G401 (cell line): Measurements from ENCODE around the gene OLFM1. TPM values are rescaled to one million over a fixed set of nuclear protein-coding genes. Genes with fewer than 3 reads are reported as not detected.
A peak's percentile ranks its signal among the peaks of the same experiment; 100 is the strongest.

Source experiments
- DNase-seq: peaks from one replicate; pipeline ENCODE4 v3.0.0-alpha.2; 2015; ENCODE audit warnings: low spot score
- in situ Hi-C: cut with HindIII; loops from 2 replicates; pipeline ENCODE4 v1.10.0; 2016; ENCODE audit warnings: low sequenced_read_pairs, mixed read lengths
- total RNA-seq: library from RNA; depleted of rRNA; stranded (reverse); fragments of >200 nt; shearing (Covaris generic); gene quantifications from 2 replicates; pipeline ENCODE4 v1.2.3, GENCODE V29; 2014

OLFM1 gene
- total RNA-seq, 1 experiment from 2014 or later: 6.5 TPM

DNA sequence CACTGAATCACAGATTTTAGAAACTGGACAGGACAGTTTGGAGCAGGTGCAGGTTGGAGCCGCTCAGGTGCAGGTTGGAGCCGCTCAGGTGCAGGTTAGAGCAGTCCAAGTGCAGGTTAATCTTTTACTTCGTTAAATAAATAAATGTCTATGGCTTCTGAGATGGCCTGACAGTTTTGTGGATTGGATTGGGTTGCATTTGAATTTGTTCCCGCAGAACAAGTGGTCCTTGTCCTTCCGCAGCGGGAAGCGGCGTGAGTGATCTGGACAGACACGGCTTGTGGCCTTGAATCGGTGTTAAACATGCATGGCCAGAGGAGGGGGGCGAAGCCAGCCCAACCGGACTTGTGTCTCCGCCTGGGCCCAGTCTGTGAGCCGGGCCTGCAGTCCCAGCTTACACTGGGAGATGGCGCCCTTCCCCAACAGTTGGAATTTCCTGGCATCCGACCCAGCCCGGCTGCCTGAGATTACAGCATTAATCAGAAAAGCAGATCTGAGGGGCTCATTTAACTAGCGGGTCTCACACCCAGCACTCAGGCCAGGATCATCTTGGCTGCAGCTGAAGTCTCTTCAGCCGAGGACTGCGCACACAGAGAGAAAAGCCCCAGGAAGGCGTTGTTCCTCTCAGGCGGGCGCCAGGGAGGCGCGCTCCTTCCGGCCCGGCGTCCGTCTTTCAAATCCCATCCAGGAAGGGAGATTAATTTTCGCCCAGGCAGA is 1.5 kb upstream of the OLFM1 start:
- in situ Hi-C loops: no loop called here

DNA sequence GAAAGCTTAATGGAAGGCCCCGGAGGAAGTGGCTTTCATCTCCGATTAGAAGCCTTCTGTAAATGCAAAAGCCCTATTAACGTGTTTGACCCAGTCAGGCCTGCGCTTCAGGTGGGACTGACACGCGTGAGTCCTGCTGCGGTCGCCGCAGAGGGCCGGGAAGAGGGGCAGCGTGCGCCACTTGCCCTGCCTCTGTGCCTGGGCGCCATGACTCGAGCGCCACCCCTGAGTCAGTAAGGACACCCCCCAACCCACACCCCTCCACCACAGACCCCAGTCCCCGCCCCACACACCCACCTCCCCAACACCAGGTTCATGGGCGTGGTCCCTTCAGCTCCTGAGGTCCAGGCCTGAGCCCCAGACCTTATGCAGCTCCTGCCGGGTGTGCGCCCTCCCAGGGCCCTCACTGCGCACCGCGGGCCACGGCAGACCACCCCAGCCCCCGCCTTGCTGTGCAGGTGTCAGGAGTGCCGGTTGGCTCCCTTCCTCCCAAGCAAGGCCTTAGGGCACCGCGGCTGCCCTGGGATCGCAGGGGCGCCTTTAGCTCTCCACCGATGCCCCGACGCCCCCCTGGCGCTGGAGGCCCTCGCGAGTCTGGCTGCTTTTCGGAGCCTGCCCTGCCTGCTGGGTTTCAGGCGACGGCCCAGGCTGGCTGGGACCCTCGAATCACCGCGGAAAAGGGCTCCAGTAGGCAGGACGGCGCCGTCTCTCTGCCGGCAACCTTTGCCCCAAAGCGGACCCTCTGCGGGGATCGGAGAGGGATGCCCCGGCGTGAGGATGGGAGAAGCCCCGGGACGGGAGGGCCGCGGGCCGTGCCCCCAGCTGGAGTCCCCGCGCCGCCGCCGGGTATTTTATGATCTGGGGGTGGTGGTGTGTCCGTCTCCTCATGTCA is 625 bp upstream of the OLFM1 start:
- no peak for DNase-seq
- in situ Hi-C loops: no loop called here

More for the DNA sequence above, 1.5 kb upstream of the OLFM1 start:
- peak; percentile 87 for DNase-seq

DNA sequence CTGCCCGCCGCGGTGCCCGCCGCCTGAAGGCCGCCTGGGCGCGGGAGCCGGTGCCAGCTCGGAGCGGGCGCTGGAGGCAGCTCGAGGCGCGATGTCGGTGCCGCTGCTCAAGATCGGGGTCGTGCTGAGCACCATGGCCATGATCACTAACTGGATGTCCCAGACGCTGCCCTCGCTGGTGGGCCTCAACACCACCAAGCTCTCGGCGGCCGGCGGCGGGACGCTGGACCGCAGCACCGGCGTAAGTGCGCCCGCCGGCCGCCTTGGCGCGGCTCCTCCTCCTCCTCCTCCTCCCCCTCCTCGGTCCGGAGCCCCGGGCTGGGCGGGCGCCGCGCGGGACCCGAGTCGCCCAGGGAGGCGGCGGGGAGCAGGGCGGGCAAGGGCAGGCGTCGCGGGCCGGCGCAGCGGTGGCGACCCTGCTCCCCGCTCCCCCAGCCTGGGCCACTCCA is 455 bp downstream of the OLFM1 start:
- in situ Hi-C loops: no loop called here
- DNase-seq: no peak

DNA sequence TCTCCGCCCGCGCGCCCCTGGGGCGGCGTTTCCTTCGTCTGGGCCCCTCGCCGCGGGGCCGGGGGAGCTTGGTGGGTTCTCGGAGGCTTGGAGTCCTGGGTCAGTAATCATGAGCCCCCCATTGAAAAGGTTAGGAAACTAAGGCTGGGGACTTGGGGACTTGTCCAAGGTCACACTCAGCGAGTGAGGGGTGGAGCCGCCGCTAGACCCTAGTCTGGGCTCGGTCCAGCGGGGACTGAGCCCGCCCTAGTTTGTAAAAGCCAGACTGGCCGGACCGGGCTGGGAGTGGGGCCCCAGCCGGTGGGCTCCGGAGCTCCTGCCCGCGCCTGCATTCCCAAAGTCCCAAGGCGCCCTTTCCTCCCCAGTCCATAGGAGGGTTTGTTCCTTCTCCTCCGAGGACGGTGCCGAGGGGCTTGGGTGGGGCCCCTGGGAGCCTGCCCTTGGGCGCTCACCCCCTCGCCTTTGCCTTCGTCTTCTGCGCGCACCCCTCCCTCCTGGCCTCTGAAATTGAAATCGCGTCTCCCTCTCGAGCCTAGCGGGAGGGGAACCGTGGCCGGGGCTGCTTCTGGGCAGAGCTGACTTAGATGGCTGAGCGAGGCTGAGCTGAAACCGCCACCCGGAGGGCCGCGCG is 995 bp downstream of the OLFM1 start:
- DNase-seq: no peak
- in situ Hi-C loops: no loop called here

DNA sequence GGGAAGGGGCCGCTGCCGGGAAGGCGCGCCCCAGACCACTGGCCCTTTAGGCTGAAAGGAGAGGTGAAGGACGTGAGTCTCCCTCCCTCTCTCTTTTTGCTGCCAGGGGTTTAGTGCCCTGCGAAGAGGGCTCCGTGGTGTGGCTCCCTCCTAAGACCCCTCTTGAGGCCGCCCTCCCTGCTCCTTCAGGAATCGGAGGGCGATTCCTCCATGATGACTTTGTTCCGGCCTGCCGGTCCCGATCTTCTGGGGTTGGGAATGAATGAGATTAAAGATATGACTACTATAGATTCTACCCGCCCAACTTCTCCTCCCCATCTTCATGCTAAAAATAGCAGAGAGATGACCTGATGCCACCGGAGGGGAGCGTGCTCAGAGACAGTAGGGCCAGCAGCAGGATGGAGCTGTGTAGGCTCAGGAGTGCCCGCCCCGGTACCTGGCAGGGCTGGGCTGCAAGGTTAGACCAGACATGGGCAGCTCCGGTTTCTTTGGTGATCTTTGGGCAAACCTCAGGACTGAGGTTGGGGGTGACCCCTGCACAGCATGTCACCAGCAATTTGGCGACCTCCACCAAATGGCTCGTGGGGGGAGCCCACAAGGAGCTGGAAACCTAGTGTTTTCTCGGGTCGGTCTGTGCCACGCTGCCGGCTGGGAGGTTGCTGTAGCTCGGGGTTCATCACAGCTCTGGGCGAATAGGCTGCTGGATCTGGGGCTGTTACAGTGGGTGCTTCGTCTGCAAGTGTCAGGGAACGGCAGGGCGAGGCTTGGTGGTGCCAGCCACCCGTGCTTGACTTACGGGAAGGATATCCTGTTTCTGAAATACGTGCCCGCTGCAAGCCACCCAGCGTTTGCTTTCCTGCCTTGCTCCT is 1.7 kb downstream of the OLFM1 start:
- in situ Hi-C loops: no loop called here
- DNase-seq: peak; percentile 81

DNA sequence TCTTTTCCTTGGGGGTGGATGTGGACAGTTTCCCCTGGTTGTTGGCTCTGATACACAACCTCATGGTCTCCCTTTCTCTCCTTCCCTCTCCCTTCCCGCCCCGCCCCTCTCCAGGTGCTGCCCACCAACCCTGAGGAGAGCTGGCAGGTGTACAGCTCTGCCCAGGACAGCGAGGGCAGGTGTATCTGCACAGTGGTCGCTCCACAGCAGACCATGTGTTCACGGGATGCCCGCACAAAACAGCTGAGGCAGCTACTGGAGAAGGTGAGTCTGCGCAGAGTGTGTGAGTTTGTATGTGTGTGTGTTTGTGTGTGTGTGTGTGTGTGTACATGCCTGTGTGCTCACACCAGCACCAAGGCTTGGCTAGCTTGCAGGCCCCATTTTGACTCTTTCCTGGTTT is 2.6 kb downstream of the OLFM1 start:
- in situ Hi-C loops: no loop called here
- DNase-seq: no peak

DNA sequence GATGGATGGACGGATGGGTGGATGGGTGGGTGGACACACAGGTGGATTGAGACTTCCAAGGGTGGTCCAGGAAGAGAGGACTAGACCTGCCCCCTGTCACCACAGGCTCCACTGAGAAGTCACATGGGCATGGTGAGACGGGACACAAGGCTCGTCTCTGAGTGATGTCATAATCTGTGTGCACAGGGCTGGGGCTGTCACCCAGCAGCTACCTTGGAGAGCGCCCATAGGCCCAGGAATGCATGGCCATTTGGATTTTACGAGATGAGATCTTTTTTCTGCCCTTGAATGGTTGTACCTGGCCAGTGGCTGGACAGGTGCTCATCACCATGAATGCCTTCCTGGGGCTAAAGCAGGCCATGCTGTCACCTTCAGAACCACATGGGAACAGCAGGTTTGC is 3.1 kb downstream of the OLFM1 start:
- DNase-seq: no peak
- in situ Hi-C loops: no loop called here

DNA sequence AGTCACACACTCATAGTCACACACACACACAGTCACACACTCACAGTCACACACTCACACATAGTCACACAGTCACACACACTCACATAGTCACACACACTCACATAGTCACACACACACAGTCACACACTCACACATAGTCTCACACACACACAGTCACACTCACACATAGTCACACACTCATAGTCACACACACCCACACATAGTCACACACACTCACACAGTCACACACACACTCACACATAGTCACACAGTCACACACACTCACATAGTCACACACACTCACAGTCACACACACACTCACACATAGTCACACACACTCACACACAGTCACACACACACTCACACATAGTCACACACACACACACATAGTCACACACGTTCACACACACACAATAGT is 4.1 kb downstream of the OLFM1 start:
- in situ Hi-C loops: no loop called here
- no peak for DNase-seq

DNA sequence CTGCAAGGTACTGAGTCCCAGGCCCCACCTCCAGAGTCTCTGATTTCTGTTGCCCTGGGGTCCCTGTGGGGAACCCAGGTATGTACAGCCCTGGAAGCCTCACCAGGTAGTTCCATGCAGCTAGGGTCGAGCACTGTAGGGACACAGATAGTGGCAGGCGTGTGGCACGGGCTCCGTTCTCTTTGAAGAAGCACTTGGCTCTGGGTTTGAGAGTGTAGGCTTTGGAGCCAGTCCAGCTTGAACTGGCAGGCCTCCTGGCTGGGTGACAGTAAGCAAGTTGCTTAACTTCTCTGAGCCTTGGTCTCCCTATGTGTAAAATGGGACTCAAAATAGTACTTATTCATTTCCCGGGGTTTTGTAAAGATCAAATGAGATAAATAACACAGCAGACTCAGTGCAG is 5.6 kb downstream of the OLFM1 start:
- no peak for DNase-seq
- in situ Hi-C loops: no loop called here

DNA sequence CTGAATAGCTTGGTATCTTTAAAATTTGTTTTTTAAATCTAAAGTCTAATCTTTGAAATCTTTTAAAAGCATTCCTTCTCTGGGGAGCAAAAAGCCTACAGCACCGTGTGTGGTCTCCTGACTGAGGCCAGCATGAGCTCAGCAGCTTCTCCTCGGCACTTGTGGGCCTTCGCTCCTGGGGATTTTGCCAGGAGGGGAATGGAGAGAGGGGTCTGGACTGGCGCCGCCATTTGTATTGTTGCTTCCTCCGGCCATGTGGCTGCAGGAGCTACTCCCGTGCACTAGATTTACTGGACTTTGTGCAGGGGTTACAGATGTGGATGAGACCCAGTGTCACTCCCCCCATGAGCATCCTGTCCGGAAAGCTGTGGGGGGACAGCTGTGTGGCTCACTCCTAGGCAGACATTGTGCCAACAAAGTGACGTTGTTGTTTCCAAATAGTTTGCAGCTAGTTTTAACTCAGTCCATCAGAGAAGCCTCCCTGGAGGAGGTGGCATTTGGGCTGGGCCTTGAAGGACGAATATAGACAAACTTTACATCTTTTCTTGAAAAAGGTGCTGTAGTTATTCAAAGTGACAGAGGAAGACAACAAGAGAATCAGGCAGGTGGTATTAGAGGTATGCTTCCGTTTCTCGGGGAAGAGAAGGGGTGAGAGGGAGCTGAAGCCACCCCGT is 6.6 kb downstream of the OLFM1 start:
- in situ Hi-C loops: no loop called here
- no peak for DNase-seq

DNA sequence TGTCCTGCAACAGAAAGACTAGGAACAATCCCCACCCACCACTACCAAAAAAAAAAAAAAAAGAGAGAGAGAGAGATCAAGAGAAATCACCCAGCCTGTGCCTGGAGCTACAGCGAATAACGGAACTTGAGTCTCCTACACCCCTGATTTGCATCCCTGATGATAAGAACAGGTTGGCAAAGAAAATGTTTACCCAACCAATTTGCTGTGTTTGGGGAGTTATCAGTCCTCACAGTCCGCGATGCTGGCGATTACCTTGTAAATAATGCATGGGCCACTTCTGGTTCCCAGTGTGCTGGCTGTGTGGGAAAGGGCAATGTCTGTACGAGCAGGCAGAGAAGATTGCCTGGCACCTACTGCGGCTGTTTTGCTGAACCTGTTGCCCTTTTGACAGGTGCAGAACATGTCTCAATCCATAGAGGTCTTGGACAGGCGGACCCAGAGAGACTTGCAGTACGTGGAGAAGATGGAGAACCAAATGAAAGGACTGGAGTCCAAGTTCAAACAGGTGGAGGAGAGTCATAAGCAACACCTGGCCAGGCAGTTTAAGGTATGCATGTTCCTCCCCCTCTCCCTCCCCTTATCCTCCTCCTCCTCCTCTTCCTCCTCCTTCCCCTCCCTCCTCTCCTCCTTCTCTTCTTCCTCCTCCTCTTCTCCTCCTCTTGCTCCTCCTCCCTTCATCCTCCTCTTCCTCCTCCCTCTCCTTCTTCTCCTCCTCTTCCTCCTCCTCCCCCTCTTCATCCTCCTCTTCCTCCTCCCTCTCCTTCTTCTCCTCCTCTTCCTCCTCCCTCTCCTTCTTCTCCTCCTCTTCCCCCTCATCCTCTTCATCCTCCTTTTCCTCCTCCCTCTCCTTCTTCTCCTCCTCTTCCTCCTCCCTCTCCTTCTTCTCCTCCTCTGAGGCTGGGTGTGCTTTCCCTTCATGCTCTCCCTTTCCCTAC is 8.3 kb downstream of the OLFM1 start:
- DNase-seq: no peak
- in situ Hi-C loops: loop anchor here (5.0 kb wide), 1 partner anchor 317 kb away; no protein-coding TSS in a partner anchor

DNA sequence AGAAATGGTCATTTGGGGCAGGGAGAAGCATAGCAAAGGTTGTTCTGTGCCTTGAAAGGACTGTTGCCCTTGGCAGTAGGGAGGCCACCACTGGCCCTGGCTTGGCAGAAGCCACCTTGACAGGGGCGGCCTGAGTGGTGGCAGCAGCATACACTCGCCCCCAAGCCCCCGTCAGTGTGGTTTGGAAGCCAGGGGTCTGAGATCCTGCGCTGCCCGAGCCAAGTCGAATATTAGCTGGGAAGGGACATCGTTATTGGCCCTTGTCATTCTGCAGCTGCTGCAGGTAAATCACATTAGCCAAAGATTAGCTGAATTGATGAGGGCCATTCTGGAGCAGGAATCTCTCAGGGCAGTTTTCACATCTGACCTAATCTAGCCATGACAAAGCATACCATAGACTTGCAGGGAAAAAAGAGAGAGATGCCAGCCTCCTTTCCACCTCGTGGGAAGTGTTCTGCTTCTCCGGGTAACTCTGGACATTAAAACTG is 9.0 kb downstream of the OLFM1 start:
- no peak for DNase-seq
- in situ Hi-C loops: loop anchor here (5.0 kb wide), 1 partner anchor 316 kb away; no protein-coding TSS in a partner anchor

DNA sequence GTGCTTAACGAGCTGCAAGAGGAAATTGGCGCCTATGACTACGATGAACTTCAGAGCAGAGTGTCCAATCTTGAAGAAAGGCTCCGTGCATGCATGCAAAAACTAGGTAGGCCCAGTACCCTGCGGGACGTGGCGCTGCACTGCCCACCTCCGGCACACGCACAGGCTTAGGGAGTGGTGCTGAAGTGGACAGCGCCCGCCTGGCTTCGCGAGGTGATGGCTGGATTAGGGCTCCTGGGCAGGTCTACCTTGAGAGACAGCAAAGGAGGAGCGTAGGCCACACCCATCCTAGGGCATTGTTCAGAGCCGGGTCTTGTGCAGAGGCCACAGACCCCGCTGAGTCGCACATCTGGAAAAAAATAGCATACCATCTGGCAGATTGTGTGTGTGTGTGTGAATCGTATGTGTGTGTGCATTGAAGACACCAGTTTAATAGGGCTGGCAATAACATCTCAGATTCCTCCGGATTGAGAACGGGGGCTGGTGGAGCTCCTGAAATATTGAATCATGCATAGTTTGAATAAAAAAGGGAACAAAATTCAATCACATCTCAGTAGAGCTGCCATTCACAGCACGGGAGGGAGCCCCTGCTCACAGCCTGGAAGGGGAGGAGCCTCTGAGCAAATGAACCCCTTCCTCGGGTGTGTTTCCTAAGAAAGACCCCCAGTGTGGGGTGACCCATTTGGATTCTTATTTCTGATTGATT is 11.1 kb downstream of the OLFM1 start:
- in situ Hi-C loops: loop anchor here (5.0 kb wide), 1 partner anchor 314 kb away; no protein-coding TSS in a partner anchor
- no peak for DNase-seq

DNA sequence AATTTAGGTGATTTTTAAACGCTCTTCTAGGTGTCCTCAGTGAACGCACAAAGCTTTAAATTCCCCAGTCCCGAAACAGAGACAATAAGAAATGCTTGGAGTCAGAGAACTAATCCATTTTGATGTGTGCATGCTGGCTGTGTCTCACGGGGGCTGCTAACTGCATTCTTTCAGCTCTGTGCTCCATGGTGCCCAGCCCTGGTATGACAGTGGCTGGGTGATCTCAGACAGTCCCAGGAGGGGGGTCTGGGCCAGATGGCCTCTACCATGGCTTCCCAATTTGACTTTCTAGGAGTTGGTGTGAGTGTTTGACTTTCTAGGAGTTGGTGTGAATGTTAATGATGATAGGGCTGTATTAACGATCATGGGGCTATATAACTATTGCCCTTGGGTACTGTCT is 12.1 kb downstream of the OLFM1 start:
- no peak for DNase-seq
- in situ Hi-C loops: loop anchor here (5.0 kb wide), 1 partner anchor 313 kb away; no protein-coding TSS in a partner anchor

DNA sequence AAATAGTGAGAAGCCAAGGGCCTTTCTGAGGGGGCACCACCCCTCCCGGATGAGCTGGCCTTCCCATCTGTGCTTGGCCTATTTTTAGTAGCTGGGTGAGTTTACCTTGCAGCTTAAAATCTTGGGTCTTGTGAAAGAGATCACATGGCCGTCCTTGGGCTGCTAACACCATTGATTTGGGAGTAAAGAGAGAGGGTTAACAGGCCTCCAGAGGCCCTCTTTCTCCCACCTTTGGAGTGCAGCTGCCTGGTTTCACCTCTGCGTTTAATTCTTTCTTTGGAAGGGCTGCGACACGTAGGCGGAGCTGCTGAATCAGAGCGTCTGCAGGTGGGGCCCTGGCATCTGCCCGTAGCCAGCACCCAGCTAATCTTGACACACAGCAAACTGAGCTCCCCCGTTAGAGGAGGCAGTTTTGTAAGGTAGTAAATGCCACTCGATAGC is 12.8 kb downstream of the OLFM1 start:
- in situ Hi-C loops: no loop called here
- DNase-seq: peak; percentile 62

DNA sequence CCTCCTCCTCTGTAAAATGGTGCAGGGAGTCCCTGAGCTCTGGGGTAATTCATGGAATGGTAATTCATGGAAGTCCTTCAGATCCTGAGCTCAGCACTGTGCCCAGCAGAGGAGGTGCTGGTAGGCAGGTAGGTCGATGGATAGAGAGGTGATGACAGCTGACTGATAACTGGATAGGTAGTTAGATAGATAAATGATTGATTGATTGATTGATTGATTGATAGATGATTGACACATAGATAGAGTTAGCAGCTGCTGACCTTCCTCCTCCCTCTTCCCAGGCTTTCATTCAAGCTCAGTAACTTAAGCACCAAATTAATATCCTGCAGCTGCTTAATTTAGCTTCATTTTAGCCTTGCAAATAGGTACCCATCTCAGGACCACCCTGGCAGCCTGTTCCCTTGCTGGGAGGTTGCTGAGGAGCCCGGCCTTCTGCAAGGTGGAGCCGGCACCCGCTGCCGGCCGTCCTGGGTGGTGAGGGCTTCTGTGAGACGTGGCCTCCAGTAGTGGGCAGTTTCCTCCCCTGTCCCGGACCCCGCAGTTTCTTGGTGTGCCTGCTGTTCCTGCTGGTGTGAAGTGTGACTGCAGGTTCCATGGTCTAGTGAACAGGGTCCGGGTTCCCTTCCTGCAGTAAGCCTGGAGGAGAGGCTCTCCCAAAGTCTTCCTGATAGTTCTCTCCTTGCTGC is 13.4 kb downstream of the OLFM1 start:
- no peak for DNase-seq
- in situ Hi-C loops: no loop called here
